ENCODE data around the gene INHBC. TPM values are rescaled to one million over a fixed set of nuclear protein-coding genes. Genes with fewer than 3 reads are reported as not detected.
"Not testable (repeated sequence)": the region's sequence is repeated elsewhere in the genome, so short reads cannot be mapped to it uniquely, and the experiment has no call there.

The INHBC gene
- total and polyA plus RNA-seq, 7 experiments from 2014 or later = 0.16 TPM; not detected in 6

DNA sequence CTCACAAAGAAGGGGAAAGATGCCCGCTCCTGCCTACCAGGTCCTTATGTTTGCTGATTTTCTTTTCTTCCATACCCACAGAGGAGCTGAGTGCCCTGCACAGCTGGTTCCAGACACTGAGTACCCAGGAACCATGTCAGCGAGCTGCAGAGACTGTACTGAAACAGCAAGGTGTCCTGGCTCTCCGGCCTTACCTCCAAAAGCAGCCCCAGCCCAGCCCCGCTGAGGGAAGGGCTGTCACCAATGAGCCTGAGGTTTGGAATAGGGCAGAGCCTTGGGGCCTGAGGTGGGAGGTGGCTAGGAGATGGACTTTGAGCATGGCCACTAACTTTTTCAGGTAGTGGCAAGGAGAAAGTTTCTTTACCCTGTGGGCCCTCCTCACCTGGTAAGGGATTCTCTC lies 55.5 kb downstream of the INHBC start:
- Histone ChIP-seq H3K4me1 (ENCODE audit: control insufficient read depth in 2 of 2, insufficient read depth in 2 of 2, low read length in 2 of 2) (peaks cover 17 to 21% of the 10 kb centered on the region in 2 donors), H3K27ac (ENCODE audit: low read depth, low read length) (peak overlapping the region; percentile 16), H3K9me3 (ENCODE audit: control insufficient read depth in 2 of 3, low read length in 3 of 3) (no peaks in the 10 kb centered on the region), H3K27me3 (ENCODE audit: control insufficient read depth in 2 of 2, insufficient read depth in 2 of 2, low read length in 2 of 2) (no peaks in the 10 kb centered on the region), H3K36me3 (ENCODE audit: control insufficient read depth in 2 of 3, insufficient read depth in 3 of 3, low read length in 3 of 3) (peaks cover 5 to 44% (median 10%) of the 10 kb centered on the region in 3 experiments), H3K4me3 (ENCODE audit: low read length) (no peak overlapping the region)
- H3K27me3 Mint-ChIP-seq = peaks cover 0 to 2% (median 0%) of the 10 kb centered on the region in 5 donors
- H3K36me3 Mint-ChIP-seq = peaks cover 7 to 33% (median 22%) of the 10 kb centered on the region in 5 donors
- H3K9me3 Mint-ChIP-seq = no peaks in the 10 kb centered on the region
- intact Hi-C loops (cut with micrococcal nuclease) = loop anchor here in 1 of 2 donors (2.0 kb wide), 1 partner anchor 13 kb away; no protein-coding TSS in a partner anchor
- no peak overlapping the region for H3K4me3 Mint-ChIP-seq
- POLR2A ChIA-PET = interaction anchor here (0.7 to 6.7 kb wide), 4 partner anchors 12 to 29 kb away, joined by 3 to 52 read pairs (median 5); partner anchors contain the start of genes ARHGAP9 and DDIT3
- DNase-seq = no peak
- CTCF ChIA-PET = no interaction called here
- peak overlapping the region in 4 of 9 donors; percentile 45 to 96 (median 80) for H3K27ac Mint-ChIP-seq
- ATAC-seq = no peak
- peaks cover 19 to 40% (median 35%) of the 10 kb centered on the region in 7 donors for H3K4me1 Mint-ChIP-seq

- Mint-ChIP-seq H3K9me3 (no peaks in the 10 kb centered on the region), H3K4me3 (peak overlapping the region in 6 of 10 donors; percentile 1 to 52 (median 22))
These were observed 57.1 kb downstream of the INHBC start for GRCh38 chr12:57491393-57492280.

DNA sequence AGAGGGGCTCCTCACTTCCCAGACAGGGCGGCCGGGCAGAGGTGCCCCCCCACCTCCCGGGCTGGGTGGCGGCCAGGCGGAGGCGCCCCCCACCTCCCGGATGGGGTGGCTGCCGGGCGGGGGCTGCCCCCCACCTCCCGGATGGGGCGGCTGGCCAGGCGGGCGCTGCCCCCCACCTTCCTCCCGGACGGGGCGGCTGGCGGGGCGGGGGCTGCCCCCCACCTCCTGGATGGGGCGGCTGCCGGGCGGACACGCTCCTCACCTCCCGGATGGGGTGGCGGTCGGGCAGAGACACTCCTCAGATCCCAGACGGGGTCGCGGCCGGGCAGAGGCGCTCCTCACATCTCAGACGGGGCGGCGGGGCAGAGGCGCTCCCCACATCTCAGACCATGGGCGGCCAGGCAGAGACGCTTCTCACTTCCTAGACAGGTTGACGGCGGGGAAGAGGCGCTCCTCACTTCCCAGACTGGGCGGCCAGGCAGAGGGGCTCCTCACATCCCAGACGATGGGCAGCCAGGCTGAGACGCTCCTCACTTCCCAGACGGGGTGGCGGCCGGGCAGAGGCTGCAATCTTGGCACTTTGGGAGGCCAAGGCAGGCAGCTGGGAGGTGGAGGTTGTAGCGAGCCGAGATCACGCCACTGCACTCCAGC lies 60.6 kb downstream of the INHBC start:
- peaks cover 14 to 51% (median 26%) of the 10 kb centered on the region in 5 donors for H3K36me3 Mint-ChIP-seq
- H3K4me1 ChIP-seq (ENCODE audit: control insufficient read depth in 2 of 2, insufficient read depth in 2 of 2, low read length in 2 of 2); intact Hi-C loops (cut with micrococcal nuclease); H3K27ac Mint-ChIP-seq; DNase-seq; H3K9me3 ChIP-seq (ENCODE audit: control insufficient read depth in 2 of 3, low read length in 3 of 3); H3K9me3 Mint-ChIP-seq; POLR2A ChIA-PET; H3K4me3 Mint-ChIP-seq; CTCF ChIA-PET; H3K27me3 Mint-ChIP-seq; H3K27ac ChIP-seq (ENCODE audit: low read depth, low read length); H3K4me3 ChIP-seq (ENCODE audit: low read length); H3K27me3 ChIP-seq (ENCODE audit: control insufficient read depth in 2 of 2, insufficient read depth in 2 of 2, low read length in 2 of 2); ATAC-seq: not testable (repeated sequence)
- H3K36me3 ChIP-seq (ENCODE audit: control insufficient read depth in 2 of 3, insufficient read depth in 3 of 3, low read length in 3 of 3) = peaks cover 10 to 62% (median 22%) of the 10 kb centered on the region in 3 experiments
- peaks cover 7 to 23% (median 17%) of the 10 kb centered on the region in 7 donors for H3K4me1 Mint-ChIP-seq

More at GRCh38 chr12:57491393-57492280, 57.1 kb downstream of the INHBC start:
- ChIA-PET POLR2A (interaction anchor here (0.7 to 6.7 kb wide), 3 partner anchors 14 to 270 kb away, joined by 3 to 52 read pairs (median 4); partner anchors contain the start of genes ARHGAP9 and GLI1), CTCF (no interaction called here)
- Mint-ChIP-seq H3K36me3 (peaks cover 7 to 38% (median 22%) of the 10 kb centered on the region in 5 donors), H3K27me3 (peaks cover 0 to 2% (median 0%) of the 10 kb centered on the region in 5 donors), H3K27ac (peak overlapping the region; percentile 33 to 95 (median 78)), H3K4me1 (peaks cover 19 to 40% (median 35%) of the 10 kb centered on the region in 7 donors)
- peaks cover 17 to 21% of the 10 kb centered on the region in 2 donors for H3K4me1 ChIP-seq (ENCODE audit: control insufficient read depth in 2 of 2, insufficient read depth in 2 of 2, low read length in 2 of 2)
- H3K27me3 ChIP-seq (ENCODE audit: control insufficient read depth in 2 of 2, insufficient read depth in 2 of 2, low read length in 2 of 2) = no peaks in the 10 kb centered on the region
- peak in 1 of 9 donors; percentile 26 for DNase-seq
- intact Hi-C loops (cut with micrococcal nuclease) = loop anchor here in 1 of 2 donors (2.0 kb wide), 1 partner anchor 15 kb away; no protein-coding TSS in a partner anchor
- H3K4me3 ChIP-seq (ENCODE audit: low read length) = no peak overlapping the region
- H3K27ac ChIP-seq (ENCODE audit: low read depth, low read length) = no peak overlapping the region
- H3K36me3 ChIP-seq (ENCODE audit: control insufficient read depth in 2 of 3, insufficient read depth in 3 of 3, low read length in 3 of 3) = peaks cover 5 to 54% (median 10%) of the 10 kb centered on the region in 3 experiments
- ATAC-seq = no peak
- H3K9me3 ChIP-seq (ENCODE audit: control insufficient read depth in 2 of 3, low read length in 3 of 3) = no peaks in the 10 kb centered on the region

DNA sequence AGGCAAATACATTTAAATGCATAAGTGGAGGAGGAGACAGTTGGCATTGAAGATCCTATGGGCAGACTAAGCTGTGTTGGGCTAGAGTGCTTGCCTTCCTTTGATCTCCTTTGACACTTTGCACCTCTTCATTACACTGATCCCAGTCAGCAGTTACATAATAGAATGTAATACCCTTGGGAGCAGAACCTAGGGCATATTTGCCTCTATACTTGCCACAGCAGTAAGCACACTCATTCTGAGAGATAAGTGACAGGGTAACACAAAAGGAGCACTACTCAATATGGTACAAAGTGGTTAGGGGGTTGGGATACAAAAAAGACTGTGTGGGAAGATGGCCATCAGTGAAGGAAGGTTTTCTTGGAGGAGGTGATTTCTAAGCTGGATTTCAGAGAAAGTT lies 62.2 kb downstream of the INHBC start:
- H3K27me3 Mint-ChIP-seq = no peaks in the 10 kb centered on the region
- H3K4me1 Mint-ChIP-seq = peaks cover 5 to 20% (median 13%) of the 10 kb centered on the region in 7 donors
- peaks cover 0 to 2% (median 0%) of the 10 kb centered on the region in 11 donors for H3K9me3 Mint-ChIP-seq
- Histone ChIP-seq H3K9me3 (ENCODE audit: control insufficient read depth in 2 of 3, low read length in 3 of 3) (no peaks in the 10 kb centered on the region), H3K27me3 (ENCODE audit: control insufficient read depth in 2 of 2, insufficient read depth in 2 of 2, low read length in 2 of 2) (no peaks in the 10 kb centered on the region), H3K27ac (ENCODE audit: low read depth, low read length) (no peak overlapping the region), H3K4me3 (ENCODE audit: low read length) (no peak overlapping the region), H3K36me3 (ENCODE audit: control insufficient read depth in 2 of 3, insufficient read depth in 3 of 3, low read length in 3 of 3) (peaks cover 12 to 62% (median 19%) of the 10 kb centered on the region in 3 experiments), H3K4me1 (ENCODE audit: control insufficient read depth in 2 of 2, insufficient read depth in 2 of 2, low read length in 2 of 2) (no peaks in the 10 kb centered on the region)
- POLR2A ChIA-PET = interaction anchor here (1.4 kb wide), 1 partner anchor 19 kb away, joined by 9 read pairs; no protein-coding TSS in a partner anchor
- no peak for DNase-seq
- no peak for ATAC-seq
- CTCF ChIA-PET = no interaction called here
- H3K36me3 Mint-ChIP-seq = peaks cover 11 to 55% (median 26%) of the 10 kb centered on the region in 5 donors
- no peak overlapping the region for H3K4me3 Mint-ChIP-seq
- peak overlapping the region in 5 of 9 donors; percentile 5 to 46 (median 13) for H3K27ac Mint-ChIP-seq
- intact Hi-C loops (cut with micrococcal nuclease) = no loop called here

- no peaks in the 10 kb centered on the region for H3K9me3 ChIP-seq (ENCODE audit: control insufficient read depth in 2 of 3, low read length in 3 of 3)
- Mint-ChIP-seq H3K4me1 (peaks cover 5 to 20% (median 13%) of the 10 kb centered on the region in 7 donors), H3K27ac (peak overlapping the region in 8 of 9 donors; percentile 5 to 65 (median 30)), H3K9me3 (peaks cover 0 to 2% (median 0%) of the 10 kb centered on the region in 11 donors), H3K4me3 (no peak overlapping the region), H3K27me3 (no peaks in the 10 kb centered on the region), H3K36me3 (peaks cover 11 to 59% (median 31%) of the 10 kb centered on the region in 5 donors)
- no peaks in the 10 kb centered on the region for H3K4me1 ChIP-seq (ENCODE audit: control insufficient read depth in 2 of 2, insufficient read depth in 2 of 2, low read length in 2 of 2)
- DNase-seq = no peak
- intact Hi-C loops (cut with micrococcal nuclease) = no loop called here
- POLR2A ChIA-PET = interaction anchor here (1.4 kb wide), 1 partner anchor 18 kb away, joined by 9 read pairs; no protein-coding TSS in a partner anchor
- H3K27ac ChIP-seq (ENCODE audit: low read depth, low read length) = no peak overlapping the region
- H3K27me3 ChIP-seq (ENCODE audit: control insufficient read depth in 2 of 2, insufficient read depth in 2 of 2, low read length in 2 of 2) = no peaks in the 10 kb centered on the region
- no peak overlapping the region for H3K4me3 ChIP-seq (ENCODE audit: low read length)
- peaks cover 12 to 64% (median 24%) of the 10 kb centered on the region in 3 experiments for H3K36me3 ChIP-seq (ENCODE audit: control insufficient read depth in 2 of 3, insufficient read depth in 3 of 3, low read length in 3 of 3)
- ATAC-seq = no peak
- CTCF ChIA-PET = no interaction called here
These were observed 62.9 kb downstream of the INHBC start for GRCh38 chr12:57497223-57498131.

Data from naive thymus-derived CD4-positive, alpha-beta T cell (primary cell).